Mesodermal cell (in vitro differentiated cells): ENCODE data around the gene CPB1.

Experiments used
- H3K27ac ChIP-seq: 2 replicates; pipeline ENCODE4 v1.7.0; 2013; ENCODE audit warnings: mild to moderate bottlenecking, low read depth, low read length, moderate library complexity; ENCODE audit not compliant: severe bottlenecking
- H3K36me3 ChIP-seq: 2 replicates; pipeline ENCODE4 v1.7.1; 2013; ENCODE audit warnings: mild to moderate bottlenecking, low read length, moderate library complexity; ENCODE audit not compliant: control insufficient read depth, insufficient read depth
- H3K4me1 ChIP-seq: one replicate; pipeline ENCODE4 v1.7.1; 2013; ENCODE audit warnings: mild to moderate bottlenecking, low read length; ENCODE audit not compliant: insufficient read depth, control insufficient read depth, poor library complexity, severe bottlenecking
- H3K4me3 ChIP-seq: 2 replicates; pipeline ENCODE4 v1.7.0; 2013; ENCODE audit warnings: low read length, control low read depth, mild to moderate bottlenecking; ENCODE audit not compliant: insufficient read depth, poor library complexity, severe bottlenecking; ENCODE audit errors: extremely low read depth
- H3K9me3 ChIP-seq: 2 replicates; pipeline ENCODE4 v1.7.1; 2013; ENCODE audit warnings: mild to moderate bottlenecking, low read length, moderate library complexity; ENCODE audit not compliant: control insufficient read depth
- WGBS, 2 experiments: methylation state at CpG; one replicate each; pipeline ENCODE4 v1.1.5; 2013; ENCODE audit warnings: missing lambda C conversion rate in 2 of 2; ENCODE audit not compliant: insufficient coverage in 2 of 2; 5-methylcytosine and 5-hydroxymethylcytosine counted together

CPB1 gene

DNA sequence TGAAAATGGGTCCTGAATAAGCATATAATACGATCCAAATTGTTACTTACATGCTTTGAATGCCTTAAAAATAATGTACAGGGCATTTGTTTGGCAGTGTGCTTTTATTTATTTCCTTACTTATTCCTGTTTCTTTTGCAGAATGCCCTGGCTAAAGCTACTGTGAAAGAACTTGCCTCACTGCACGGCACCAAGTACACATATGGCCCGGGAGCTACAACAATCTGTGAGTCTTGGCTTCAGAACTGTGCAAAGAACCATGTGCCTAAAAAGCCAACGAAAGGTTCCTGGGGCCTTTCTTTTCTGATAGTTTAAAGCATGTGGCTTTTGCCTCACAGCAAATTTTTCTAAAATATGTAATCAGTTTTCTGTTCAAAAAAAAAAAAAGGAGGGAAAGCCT, 29.7 kb downstream of the CPB1 start:
- H3K4me3 ChIP-seq, result no peak overlapping the region
- H3K9me3 ChIP-seq, result no peaks in the 10 kb centered on the region
- WGBS, 2 experiments, result 93 to 95% methylated on average over 2 to 3 of the region's 4 CpGs
- no peaks in the 10 kb centered on the region for H3K36me3 ChIP-seq
- H3K4me1 ChIP-seq, result no peaks in the 10 kb centered on the region
- no peak overlapping the region for H3K27ac ChIP-seq

DNA sequence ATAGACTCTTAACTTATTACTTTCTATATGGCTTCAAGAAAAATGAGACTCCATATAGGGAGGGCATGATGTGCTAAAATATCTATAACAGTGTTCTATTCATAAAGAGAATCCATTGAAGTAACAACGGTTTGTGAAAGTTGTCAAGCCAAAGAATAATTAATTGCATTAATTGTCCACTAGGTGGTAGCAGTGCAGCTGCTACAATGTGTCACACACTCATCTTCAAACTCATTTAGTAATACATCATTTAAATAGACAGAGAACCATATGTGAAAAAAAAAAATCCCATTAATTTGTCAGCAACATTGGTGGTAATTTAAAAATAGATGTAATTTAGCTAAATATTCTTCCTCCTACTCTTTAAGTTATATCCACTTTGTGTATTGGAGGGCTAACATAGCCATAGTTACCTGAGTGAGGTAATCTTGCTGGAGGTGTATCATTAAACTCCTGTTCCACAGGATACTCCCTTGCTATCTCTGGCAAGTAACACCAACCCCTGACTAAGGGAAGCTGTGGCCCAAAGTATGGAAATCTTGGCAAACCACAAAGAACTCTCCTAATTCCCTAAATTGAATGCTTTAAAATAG, 33.8 kb downstream of the CPB1 start:
- no peaks in the 10 kb centered on the region for H3K4me1 ChIP-seq
- no peaks in the 10 kb centered on the region for H3K36me3 ChIP-seq
- no CpG with 5 or more reads among the region's 1 CpG for WGBS, 2 experiments
- H3K9me3 ChIP-seq, result no peaks in the 10 kb centered on the region
- H3K27ac ChIP-seq, result no peak overlapping the region
- no peak overlapping the region for H3K4me3 ChIP-seq

GRCh38 chr3:148863297-148863696, 35.7 kb downstream of the CPB1 start:
- Histone ChIP-seq H3K4me1 (no peaks in the 10 kb centered on the region), H3K4me3 (no peak overlapping the region), H3K9me3 (no peaks in the 10 kb centered on the region), H3K36me3 (no peaks in the 10 kb centered on the region), H3K27ac (no peak overlapping the region)
- WGBS, 2 experiments, result 75 to 95% methylated on average over 4 of the region's 4 CpGs

DNA sequence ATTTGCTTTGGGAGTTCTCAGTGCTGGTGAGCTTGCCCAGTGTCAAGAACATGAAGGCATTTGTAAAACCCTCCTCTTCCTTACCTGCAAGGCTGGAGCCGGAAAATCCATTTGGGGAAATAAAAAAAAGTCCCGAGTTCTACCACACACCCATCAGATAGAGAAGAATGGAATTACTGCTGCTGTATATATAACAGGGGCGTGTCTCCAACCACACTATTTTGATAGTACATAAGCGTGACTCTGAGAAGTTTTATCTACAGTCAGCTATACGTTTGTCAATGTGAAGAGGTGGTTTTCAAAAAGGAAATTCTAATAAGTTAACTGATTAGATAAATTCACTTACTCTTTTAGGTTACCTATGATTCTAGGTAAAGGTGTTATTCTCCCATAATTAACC, 36.2 kb downstream of the CPB1 start:
- no CpG with 5 or more reads among the region's 5 CpGs for WGBS, 2 experiments
- Histone ChIP-seq H3K9me3 (no peaks in the 10 kb centered on the region), H3K4me1 (no peaks in the 10 kb centered on the region), H3K27ac (no peak overlapping the region), H3K4me3 (no peak overlapping the region), H3K36me3 (no peaks in the 10 kb centered on the region)

GRCh38 chr3:148865049-148865448, 37.4 kb downstream of the CPB1 start, which contains the start of gene CPA3:
TSS of gene CPA3 (plus strand) at chr3:148865296. CDS start at chr3:148865308, 12 bp downstream.
- no peaks in the 10 kb centered on the region for H3K9me3 ChIP-seq
- H3K27ac ChIP-seq, result no peak within 1 kb of the TSS
- H3K36me3 ChIP-seq, result no peaks in the 10 kb centered on the region
- WGBS, 2 experiments, result 100% methylated on average over 1 of the region's 1 CpG; no CpG with 5 or more reads in 1 of the 2 experiments
- H3K4me3 ChIP-seq, result no peak within 1 kb of the TSS
- no peaks in the 10 kb centered on the region for H3K4me1 ChIP-seq

- H3K9me3 ChIP-seq, result no peaks in the 10 kb centered on the region
- H3K27ac ChIP-seq, result no peak overlapping the region
- H3K4me1 ChIP-seq, result no peaks in the 10 kb centered on the region
- no peak overlapping the region for H3K4me3 ChIP-seq
- H3K36me3 ChIP-seq, result no peaks in the 10 kb centered on the region
- WGBS, 2 experiments, result 72 to 85% methylated on average over 3 of the region's 4 CpGs
Measured at GRCh38 chr3:148866261-148866660, 38.6 kb downstream of the CPB1 start.

GRCh38 chr3:148873270-148873927, 45.8 kb downstream of the CPB1 start:
- H3K27ac ChIP-seq, result no peak overlapping the region
- no peak overlapping the region for H3K4me3 ChIP-seq
- 87 to 88% methylated on average over 3 to 9 of the region's 9 CpGs for WGBS, 2 experiments
- H3K9me3 ChIP-seq, result no peaks in the 10 kb centered on the region
- no peaks in the 10 kb centered on the region for H3K4me1 ChIP-seq
- H3K36me3 ChIP-seq, result no peaks in the 10 kb centered on the region

- 100% methylated on average over 1 of the region's 1 CpG; no CpG with 5 or more reads in 1 of the 2 experiments for WGBS, 2 experiments
- H3K9me3 ChIP-seq, result no peaks in the 10 kb centered on the region
- H3K36me3 ChIP-seq, result no peaks in the 10 kb centered on the region
- H3K4me3 ChIP-seq, result no peak overlapping the region
- no peaks in the 10 kb centered on the region for H3K4me1 ChIP-seq
- H3K27ac ChIP-seq, result no peak overlapping the region
Measured at GRCh38 chr3:148873977-148874376, 46.4 kb downstream of the CPB1 start.

- no peaks in the 10 kb centered on the region for H3K9me3 ChIP-seq
- H3K36me3 ChIP-seq, result no peaks in the 10 kb centered on the region
- no peak overlapping the region for H3K4me3 ChIP-seq
- H3K4me1 ChIP-seq, result no peaks in the 10 kb centered on the region
- H3K27ac ChIP-seq, result no peak overlapping the region
Measured at GRCh38 chr3:148878095-148878494, 50.5 kb downstream of the CPB1 start.

DNA sequence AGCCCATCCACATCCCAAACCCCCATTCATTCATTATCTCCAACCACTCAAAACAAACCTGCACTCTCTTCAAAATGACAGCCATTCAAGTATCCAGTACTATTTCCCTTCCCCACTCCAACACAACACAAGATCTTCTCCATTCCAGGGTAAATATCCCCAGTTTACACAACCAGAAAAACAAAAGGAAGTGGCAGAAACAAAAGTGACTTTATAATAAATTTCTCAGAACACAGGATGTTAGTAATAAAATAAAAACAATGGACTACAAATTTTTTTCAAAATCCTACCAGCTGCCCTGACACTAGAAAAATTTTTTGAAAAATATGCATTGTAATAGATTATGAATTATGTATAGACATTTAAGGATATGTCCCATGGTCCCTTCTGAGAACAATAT, 51.6 kb downstream of the CPB1 start:
- Histone ChIP-seq H3K4me1 (no peaks in the 10 kb centered on the region), H3K9me3 (no peaks in the 10 kb centered on the region), H3K4me3 (no peak overlapping the region), H3K36me3 (no peaks in the 10 kb centered on the region), H3K27ac (no peak overlapping the region)

DNA sequence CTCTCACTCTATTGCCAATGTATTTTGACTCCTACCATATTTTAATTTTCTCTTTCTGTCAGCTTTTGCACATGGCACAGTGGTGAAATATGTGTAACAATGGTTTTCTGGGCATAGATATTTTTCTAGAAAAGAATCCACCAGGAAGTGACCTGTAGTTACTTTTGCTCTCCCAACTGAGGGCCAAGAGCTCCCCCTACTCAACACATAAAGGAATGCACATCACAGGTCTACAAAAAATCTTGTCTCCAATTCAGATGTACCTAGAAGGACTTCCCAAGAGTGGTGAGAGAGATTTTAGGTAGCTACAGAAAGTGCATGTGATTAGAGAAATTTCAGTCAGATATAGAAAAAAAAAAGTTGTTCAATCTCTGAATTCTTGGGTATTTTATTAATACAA, 53.1 kb downstream of the CPB1 start:
- Histone ChIP-seq H3K36me3 (no peaks in the 10 kb centered on the region), H3K27ac (no peak overlapping the region), H3K4me3 (no peak overlapping the region), H3K9me3 (no peaks in the 10 kb centered on the region), H3K4me1 (no peaks in the 10 kb centered on the region)
